HCT116 (cell line): ENCODE data around the gene NOL4L. TPM values are rescaled to one million over a fixed set of nuclear protein-coding genes. Genes with fewer than 3 reads are reported as not detected.
A peak's percentile ranks its signal among the peaks of the same experiment; 100 is the strongest.

Experiments
- ATAC-seq: fragments of 200-7000 bp; cut with Tn5 transposase; 2 replicates; pipeline ENCODE4 v1.9.1; 2020; ENCODE audit warnings: mild to moderate bottlenecking, moderate library complexity
- BruUV-seq: library from RNA; stranded (reverse); fragments of 400-500 nt; replicated peaks from 2 replicates; lab custom pipeline; 2021; lab: Mats Ljungman, UMichigan
- CTCF ChIA-PET: fragments of 300-600 bp; sonication (Branson Sonifier 250); formaldehyde crosslinking; loops from one replicate; lab custom pipeline; 2021; ENCODE audit warnings: antibody characterized with exemption; lab: Charles Lee
- POLR2A ChIA-PET: fragments of 300-600, 350-600 bp; sonication (Branson Sonifier 250); formaldehyde crosslinking; loops from one replicate; lab custom pipeline; 2021; ENCODE audit warnings: antibody characterized with exemption; lab: Charles Lee
- RAD21 ChIA-PET, 2 experiments: fragments of 300-600 bp; sonication (Branson Sonifier 250); formaldehyde crosslinking; loops; one replicate each; lab custom pipeline; 2023; ENCODE audit warnings: low total read pairs in 2 of 2; ENCODE audit not compliant: uncharacterized antibody in 2 of 2, unreplicated experiment in 2 of 2, low non-redundant PET in 1 of 2; lab: Charles Lee
- DNase-seq: peaks from one replicate; pipeline ENCODE4 v3.0.0-alpha.2; 2010; ENCODE audit warnings: low read depth, low spot score
- H2AFZ ChIP-seq: fragments of 200-600 bp; shearing (Covaris generic), sonication (generic); 2 replicates; pipeline ENCODE4 v1.6.1; 2017; ENCODE audit warnings: low read depth, mixed run types, mixed read lengths, antibody characterized with exemption, low read length; ENCODE audit not compliant: poor library complexity, severe bottlenecking
- H3K27ac ChIP-seq: 2 replicates; pipeline ENCODE4 v1.5.1; 2012; ENCODE audit warnings: low read depth, low read length
- H3K27me3 ChIP-seq: fragments of 200-600 bp; sonication (generic); 2 replicates; pipeline ENCODE4 v1.6.1; 2016; ENCODE audit warnings: mixed run types, low read length, mixed read lengths; ENCODE audit not compliant: insufficient read depth
- H3K36me3 ChIP-seq, 2 experiments: fragments of 200-500 bp in 1 of 2; fragments of 200-600 bp in 1 of 2; sonication (Bioruptor generic) in 1 of 2; sonication (generic) in 1 of 2; 2 replicates each; pipeline versions ENCODE4 v1.5.1 to v1.6.1; 2014 to 2016; ENCODE audit warnings: low read length in 2 of 2, inconsistent platforms in 1 of 2, mixed read lengths in 1 of 2, mixed run types in 1 of 2; ENCODE audit not compliant: insufficient read depth in 2 of 2, control insufficient read depth in 1 of 2
- H3K4me1 ChIP-seq, 2 experiments: fragments of 200-600 bp in 1 of 2; sonication (generic) in 1 of 2; 2 replicates each; pipeline versions ENCODE4 v1.5.1 to v1.6.1; 2012 to 2017; ENCODE audit warnings: low read length in 2 of 2, inconsistent platforms in 1 of 2, mild to moderate bottlenecking in 1 of 2, mixed read lengths in 1 of 2, mixed run types in 1 of 2, moderate library complexity in 1 of 2; ENCODE audit not compliant: insufficient read depth in 2 of 2, control insufficient read depth in 1 of 2
- H3K4me2 ChIP-seq: fragments of 200-600 bp; sonication (generic); 2 replicates; pipeline ENCODE4 v1.6.1; 2017; ENCODE audit warnings: mixed run types, low read length, mixed read lengths
- H3K4me3 ChIP-seq, 2 experiments: fragments of 200-600 bp in 1 of 2; sonication (generic) in 1 of 2; replicated peaks in 1 of 2; 2 replicates each; pipeline ENCODE4 v1.5.1; 2011 to 2016; ENCODE audit warnings: low read length in 2 of 2, control low read depth in 1 of 2, low read depth in 1 of 2, mild to moderate bottlenecking in 1 of 2, mixed read lengths in 1 of 2, mixed run types in 1 of 2
- H3K79me2 ChIP-seq: fragments of 200-600 bp; sonication (generic); 2 replicates; pipeline ENCODE4 v1.6.1; 2017; ENCODE audit warnings: mild to moderate bottlenecking, mixed run types, low read length, moderate library complexity, mixed read lengths; ENCODE audit not compliant: insufficient read depth
- H3K9ac ChIP-seq: fragments of 200-600 bp; sonication (generic); 2 replicates; pipeline ENCODE4 v1.6.1; 2016; ENCODE audit warnings: low read length, mixed read lengths
- H3K9me2 ChIP-seq: fragments of 200-600 bp; sonication (generic), shearing (Covaris generic); 2 replicates; pipeline ENCODE4 v1.6.1; 2017; ENCODE audit warnings: mixed run types, mild to moderate bottlenecking, moderate library complexity; ENCODE audit not compliant: insufficient read depth
- H3K9me3 ChIP-seq, 2 experiments: fragments of 200-500 bp in 1 of 2; fragments of 200-600 bp in 1 of 2; sonication (Bioruptor generic) in 1 of 2; sonication (generic) in 1 of 2; 2 replicates each; pipeline ENCODE4 v1.6.1; 2014 to 2017; ENCODE audit warnings: low read length in 2 of 2, mixed read lengths in 2 of 2, inconsistent platforms in 1 of 2, low read depth in 1 of 2, mild to moderate bottlenecking in 1 of 2, mixed run types in 1 of 2, moderate library complexity in 1 of 2; ENCODE audit not compliant: control insufficient read depth in 1 of 2, insufficient read depth in 1 of 2
- H4K20me1 ChIP-seq: fragments of 200-600 bp; sonication (generic), shearing (Covaris generic); 2 replicates; pipeline ENCODE4 v1.6.1; 2017; ENCODE audit warnings: mixed run types, mild to moderate bottlenecking, moderate library complexity; ENCODE audit not compliant: insufficient read depth
- ELF1 ChIP-seq: IDR thresholded peaks from 2 replicates; pipeline ENCODE4 v1.6.1; 2012; ENCODE audit warnings: low read depth, borderline replicate concordance
- EZH2phosphoT487 ChIP-seq: fragments of 200-600 bp; IDR thresholded peaks from 2 replicates; pipeline ENCODE4 v1.6.1; 2018; ENCODE audit warnings: antibody characterized with exemption, borderline replicate concordance
- FOSL1 ChIP-seq: IDR thresholded peaks from 2 replicates; pipeline ENCODE4 v1.6.1; 2012; ENCODE audit warnings: low read depth
- POLR2A ChIP-seq: IDR thresholded peaks from 2 replicates; pipeline ENCODE4 v1.7.0; 2011; ENCODE audit warnings: borderline replicate concordance; ENCODE audit not compliant: insufficient read depth, insufficient read length; ENCODE audit errors: extremely low read depth
- SIN3A ChIP-seq: IDR thresholded peaks from 2 replicates; pipeline ENCODE4 v1.6.1; 2012; ENCODE audit warnings: low read depth
- ZBTB33 ChIP-seq: IDR thresholded peaks from 2 replicates; pipeline ENCODE4 v1.6.1; 2011; ENCODE audit warnings: mild to moderate bottlenecking, low read length, moderate library complexity; ENCODE audit not compliant: insufficient replicate concordance; ENCODE audit errors: extremely low read depth
- ZFX ChIP-seq: fragments of 450-650 bp; IDR thresholded peaks from 2 replicates; pipeline ENCODE4 v1.6.1; 2017
- ZNF274 ChIP-seq: fragments of 200-500 bp; sonication (Bioruptor generic); IDR thresholded peaks from 2 replicates; pipeline ENCODE4 v1.6.1; 2014; ENCODE audit warnings: mild to moderate bottlenecking, low read depth, low read length, inconsistent platforms
- intact Hi-C: fragments of 100-400 bp; cut with micrococcal nuclease; formaldehyde crosslinking; loops from 2 replicates; pipeline ENCODE4 v1.10.0; 2022
- total RNA-seq: library from RNA; stranded (reverse); gene quantifications from one replicate; pipeline ENCODE4 v1.2.1, GENCODE V29; 2021; ENCODE audit not compliant: unreplicated experiment
- TF ChIP-seq, protein P1 (sequence below): IDR thresholded peaks from 2 replicates; pipeline ENCODE4 v1.6.1; 2012; ENCODE audit warnings: low read depth
- TF ChIP-seq, protein P2 (sequence below): IDR thresholded peaks from 2 replicates; pipeline ENCODE4 v1.6.1; 2012

Gene NOL4L
- total RNA-seq, 1 experiment from 2014 or later = 5.9 TPM

- Histone ChIP-seq H3K27ac (no peak overlapping the region), H3K9me2 (no peaks in the 10 kb centered on the region), H3K27me3 (no peaks in the 10 kb centered on the region), H3K4me2 (no peak overlapping the region), H3K9me3 (no peaks in the 10 kb centered on the region), H3K79me2 (no peaks in the 10 kb centered on the region), H4K20me1 (no peaks in the 10 kb centered on the region), H3K9ac (no peak overlapping the region), H2AFZ (no peak overlapping the region), H3K4me3 (no peak overlapping the region), H3K4me1 (0 out of 4 replicates have a peak, but pooled peaks cover 0 to 4% of the 10 kb centered on the region in 2 experiments), H3K36me3 (no peaks in the 10 kb centered on the region)
- TF ChIP-seq FOSL1 (no peak), EZH2phosphoT487 (no peak), ELF1 (no peak), POLR2A (no peak), ZBTB33 (no peak), ZNF274 (no peak), SIN3A (no peak), ZFX (no peak)
- TF ChIP-seq, protein P1, sequence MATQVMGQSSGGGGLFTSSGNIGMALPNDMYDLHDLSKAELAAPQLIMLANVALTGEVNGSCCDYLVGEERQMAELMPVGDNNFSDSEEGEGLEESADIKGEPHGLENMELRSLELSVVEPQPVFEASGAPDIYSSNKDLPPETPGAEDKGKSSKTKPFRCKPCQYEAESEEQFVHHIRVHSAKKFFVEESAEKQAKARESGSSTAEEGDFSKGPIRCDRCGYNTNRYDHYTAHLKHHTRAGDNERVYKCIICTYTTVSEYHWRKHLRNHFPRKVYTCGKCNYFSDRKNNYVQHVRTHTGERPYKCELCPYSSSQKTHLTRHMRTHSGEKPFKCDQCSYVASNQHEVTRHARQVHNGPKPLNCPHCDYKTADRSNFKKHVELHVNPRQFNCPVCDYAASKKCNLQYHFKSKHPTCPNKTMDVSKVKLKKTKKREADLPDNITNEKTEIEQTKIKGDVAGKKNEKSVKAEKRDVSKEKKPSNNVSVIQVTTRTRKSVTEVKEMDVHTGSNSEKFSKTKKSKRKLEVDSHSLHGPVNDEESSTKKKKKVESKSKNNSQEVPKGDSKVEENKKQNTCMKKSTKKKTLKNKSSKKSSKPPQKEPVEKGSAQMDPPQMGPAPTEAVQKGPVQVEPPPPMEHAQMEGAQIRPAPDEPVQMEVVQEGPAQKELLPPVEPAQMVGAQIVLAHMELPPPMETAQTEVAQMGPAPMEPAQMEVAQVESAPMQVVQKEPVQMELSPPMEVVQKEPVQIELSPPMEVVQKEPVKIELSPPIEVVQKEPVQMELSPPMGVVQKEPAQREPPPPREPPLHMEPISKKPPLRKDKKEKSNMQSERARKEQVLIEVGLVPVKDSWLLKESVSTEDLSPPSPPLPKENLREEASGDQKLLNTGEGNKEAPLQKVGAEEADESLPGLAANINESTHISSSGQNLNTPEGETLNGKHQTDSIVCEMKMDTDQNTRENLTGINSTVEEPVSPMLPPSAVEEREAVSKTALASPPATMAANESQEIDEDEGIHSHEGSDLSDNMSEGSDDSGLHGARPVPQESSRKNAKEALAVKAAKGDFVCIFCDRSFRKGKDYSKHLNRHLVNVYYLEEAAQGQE = no peak
- TF ChIP-seq, protein P2, sequence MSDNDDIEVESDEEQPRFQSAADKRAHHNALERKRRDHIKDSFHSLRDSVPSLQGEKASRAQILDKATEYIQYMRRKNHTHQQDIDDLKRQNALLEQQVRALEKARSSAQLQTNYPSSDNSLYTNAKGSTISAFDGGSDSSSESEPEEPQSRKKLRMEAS = no peak
- ATAC-seq (peak; percentile 16; the same call in 1 of the 2 replicates), DNase-seq (no peak)
- ChIA-PET CTCF (no interaction called here), RAD21 (no interaction called here), POLR2A (no interaction called here)
- intact Hi-C loops = no loop called here
- no TSS peak for BruUV-seq
Observed at GRCh38 chr20:32600681-32601237, 15.6 kb upstream of the NOL4L start.
